Nucleus accumbens (tissue), 56 donors: ENCODE results near the gene CPNE6.

Experiments used
- DNase-seq, 56 donors: peaks; one replicate each; lab custom pipeline; 2025; lab: John Stamatoyannopoulos, UW

The CPNE6 gene

DNA sequence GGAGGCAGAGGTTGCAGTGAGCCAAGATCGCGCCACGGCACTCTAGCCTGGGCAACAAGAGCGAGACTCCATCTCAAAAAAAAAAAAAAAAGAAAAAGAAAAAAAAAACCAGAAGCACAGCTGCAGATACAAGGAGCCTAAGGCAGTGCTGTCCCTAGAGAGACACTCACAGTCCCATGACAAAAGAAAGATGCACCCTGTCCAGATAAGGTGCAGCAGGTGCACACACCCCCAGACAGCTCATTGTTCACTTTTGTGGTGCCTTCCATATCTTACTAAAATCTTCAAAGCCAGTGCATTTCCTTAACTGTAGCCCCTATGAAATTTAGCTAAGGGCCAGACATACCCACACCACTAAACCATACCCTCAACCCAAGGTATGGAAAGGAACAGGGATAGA lies 51.1 kb downstream of the CPNE6 start:
- DNase-seq = no peak

DNA sequence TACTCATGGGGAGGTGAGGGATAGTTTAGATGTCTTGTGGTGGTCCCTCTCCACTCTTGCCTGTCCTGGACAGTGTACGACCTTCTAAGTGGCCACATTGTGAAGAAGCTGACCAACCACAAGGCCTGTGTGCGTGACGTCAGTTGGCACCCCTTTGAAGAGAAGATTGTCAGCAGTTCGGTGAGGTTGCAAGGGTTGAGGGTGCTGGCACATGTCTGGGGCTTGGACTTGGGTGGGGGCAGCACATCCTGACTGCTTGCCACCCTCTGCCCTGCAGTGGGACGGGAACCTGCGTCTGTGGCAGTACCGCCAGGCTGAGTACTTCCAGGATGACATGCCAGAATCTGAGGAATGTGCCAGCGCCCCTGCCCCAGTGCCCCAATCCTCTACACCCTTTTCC lies 51.5 kb downstream of the CPNE6 start:
- no peak for DNase-seq

DNA sequence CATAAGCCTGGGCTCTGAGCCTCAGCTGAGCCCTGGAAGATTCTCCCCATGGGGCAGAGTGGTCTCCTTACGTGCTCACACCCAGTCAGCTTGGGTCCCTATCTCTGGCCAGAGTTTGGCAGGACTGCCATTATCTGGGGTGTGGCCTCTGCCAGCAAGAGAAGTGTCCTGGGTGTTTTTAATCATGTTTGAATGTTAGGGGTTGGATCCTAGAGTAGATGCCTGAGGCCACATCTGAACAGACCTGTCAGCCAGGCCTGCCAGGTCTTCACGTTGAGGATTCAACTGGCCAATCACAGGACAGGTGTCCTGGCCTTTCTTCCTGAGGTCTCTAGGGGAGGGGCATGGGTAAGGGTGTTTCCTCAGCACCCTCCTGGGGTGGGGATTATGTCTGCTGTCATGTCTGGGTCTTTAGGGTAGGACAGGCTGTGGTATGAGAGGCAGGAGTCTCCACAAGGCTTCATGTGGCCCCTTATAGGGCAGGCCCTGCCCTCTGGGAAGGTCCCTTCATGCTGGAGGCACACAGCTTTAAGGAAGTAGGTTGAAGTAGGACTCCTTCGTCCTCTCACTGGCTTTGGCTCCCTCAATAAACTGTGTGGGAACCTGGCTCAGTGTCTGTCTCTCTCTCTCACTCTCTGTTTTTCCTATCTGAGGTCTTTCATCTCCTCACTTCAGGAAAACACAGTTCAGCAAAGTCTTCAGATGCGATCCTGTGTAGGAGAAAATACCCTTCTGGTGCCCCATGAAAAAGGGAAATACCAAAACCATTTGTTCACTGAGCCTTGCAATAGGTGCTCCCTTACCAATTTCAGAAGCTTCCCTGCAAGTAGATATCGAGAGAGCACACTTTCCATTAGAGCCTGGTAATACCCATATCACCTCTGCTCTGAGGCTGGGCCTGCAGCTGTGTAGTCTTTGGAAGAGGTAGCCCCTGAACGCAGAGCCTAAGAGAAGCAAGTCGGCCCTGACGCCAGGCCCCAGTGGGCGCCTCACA lies 52.4 kb downstream of the CPNE6 start:
- no peak for DNase-seq

DNA sequence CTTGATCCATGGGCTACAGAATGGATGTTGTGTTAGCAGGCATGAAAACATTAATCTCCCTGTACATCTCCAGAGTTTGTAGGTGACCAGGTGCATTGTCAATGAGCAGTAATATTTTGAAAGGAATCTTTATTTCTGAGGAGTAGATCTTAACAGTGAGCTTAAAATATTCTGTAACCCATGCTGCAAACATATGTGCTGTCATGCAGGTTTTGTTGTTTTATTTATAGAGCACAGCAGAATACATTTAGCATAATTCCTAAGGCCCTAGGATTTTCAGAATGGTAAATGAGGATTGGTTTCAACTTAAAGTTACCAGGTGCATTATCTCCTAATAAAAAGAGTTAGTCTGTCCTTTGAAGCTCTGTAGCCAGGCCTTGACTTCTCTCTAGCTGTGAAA lies 55.6 kb downstream of the CPNE6 start:
- no peak for DNase-seq

DNA sequence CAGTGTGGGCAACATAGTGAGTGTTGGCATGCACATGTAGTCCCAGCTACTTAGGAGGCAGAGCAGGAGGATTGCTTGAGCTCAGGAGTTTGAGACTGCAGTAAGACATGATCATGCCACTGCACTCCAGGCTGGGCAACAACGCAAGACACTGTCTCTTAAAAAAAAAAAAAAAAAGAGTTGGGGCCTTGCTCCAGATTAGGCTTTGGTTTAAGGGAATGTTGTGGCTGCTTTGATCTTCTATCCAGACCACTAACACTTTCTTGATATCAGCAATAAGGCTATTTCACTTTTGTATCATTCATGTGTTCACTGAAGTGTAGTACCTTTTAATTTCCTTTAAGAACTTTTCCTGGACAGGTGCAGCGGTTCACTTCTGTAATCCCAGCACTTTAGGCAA lies 56.3 kb downstream of the CPNE6 start:
- no peak for DNase-seq
